GM19023 (cell line): ENCODE data around the gene MMP11.
"Not testable (repeated sequence)": the region's sequence is repeated elsewhere in the genome, so short reads cannot be mapped to it uniquely, and the experiment has no call there.

Experiments
- ATAC-seq: cut with Tn5 transposase; IDR thresholded peaks from one replicate; pipeline ENCODE4 v1.9.1; 2021; ENCODE audit warnings: mild to moderate bottlenecking, moderate library complexity; ENCODE audit not compliant: unreplicated experiment

The MMP11 gene, protein sequence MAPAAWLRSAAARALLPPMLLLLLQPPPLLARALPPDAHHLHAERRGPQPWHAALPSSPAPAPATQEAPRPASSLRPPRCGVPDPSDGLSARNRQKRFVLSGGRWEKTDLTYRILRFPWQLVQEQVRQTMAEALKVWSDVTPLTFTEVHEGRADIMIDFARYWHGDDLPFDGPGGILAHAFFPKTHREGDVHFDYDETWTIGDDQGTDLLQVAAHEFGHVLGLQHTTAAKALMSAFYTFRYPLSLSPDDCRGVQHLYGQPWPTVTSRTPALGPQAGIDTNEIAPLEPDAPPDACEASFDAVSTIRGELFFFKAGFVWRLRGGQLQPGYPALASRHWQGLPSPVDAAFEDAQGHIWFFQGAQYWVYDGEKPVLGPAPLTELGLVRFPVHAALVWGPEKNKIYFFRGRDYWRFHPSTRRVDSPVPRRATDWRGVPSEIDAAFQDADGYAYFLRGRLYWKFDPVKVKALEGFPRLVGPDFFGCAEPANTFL

DNA sequence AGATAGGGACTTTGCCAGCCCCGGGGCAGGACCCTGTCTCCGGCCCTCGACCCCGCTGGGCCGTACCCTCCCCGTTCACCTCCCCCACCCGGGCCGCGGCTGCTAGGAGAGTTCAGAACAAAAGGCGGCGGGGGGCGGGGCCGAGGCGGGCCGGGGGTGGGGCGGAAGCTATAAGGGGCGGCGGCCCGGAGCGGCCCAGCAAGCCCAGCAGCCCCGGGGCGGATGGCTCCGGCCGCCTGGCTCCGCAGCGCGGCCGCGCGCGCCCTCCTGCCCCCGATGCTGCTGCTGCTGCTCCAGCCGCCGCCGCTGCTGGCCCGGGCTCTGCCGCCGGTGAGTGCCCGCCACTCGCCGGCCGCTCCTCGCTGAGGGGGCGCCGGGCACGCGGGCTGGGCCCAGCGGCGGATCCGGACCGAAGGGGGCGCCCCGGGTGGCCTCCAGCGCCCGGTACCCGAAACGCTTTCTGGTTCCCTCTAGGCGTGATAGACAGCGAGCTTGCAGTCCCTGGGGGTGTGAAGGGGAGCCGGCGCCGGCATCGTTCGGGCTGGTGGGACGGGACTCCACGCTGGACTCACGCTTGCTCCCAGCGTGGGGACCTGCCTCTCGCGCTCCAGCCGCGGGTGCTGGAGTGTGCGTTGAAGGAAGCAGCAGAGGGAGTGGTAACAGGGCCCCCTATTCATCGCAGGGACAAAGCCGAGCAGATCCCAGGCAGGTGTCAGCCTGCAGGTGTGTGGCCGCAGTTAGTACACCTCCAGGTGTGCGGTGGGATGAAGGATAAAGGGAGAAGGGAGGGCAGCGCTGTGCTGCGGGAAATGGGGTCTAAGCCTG, at the start of gene MMP11:
Gene MMP11 (plus strand): TSS at position 201 of the 825 bp plus-strand sequence. CDS start 22 bp downstream, at position 223.
- no peak for ATAC-seq

DNA sequence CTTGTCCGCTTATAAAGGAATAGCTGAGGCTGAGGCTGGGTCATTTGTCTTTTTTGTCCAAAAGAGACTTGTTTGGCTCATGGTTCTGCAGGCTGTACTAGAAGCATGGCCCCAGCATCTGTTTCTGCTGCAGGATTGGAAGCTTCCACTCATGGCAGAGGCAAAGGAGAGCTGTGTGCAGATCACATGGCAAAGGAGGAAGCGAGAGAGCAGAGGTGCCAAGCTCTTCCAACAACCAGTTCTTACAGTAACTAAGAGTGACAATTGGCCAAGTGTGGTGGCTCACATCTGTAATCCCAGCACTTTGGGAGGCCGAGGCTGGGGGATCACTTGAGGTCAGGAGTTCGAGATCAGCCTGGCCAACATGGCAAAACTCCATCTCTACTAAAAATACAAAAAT, 44.5 kb upstream of the MMP11 start:
- not testable (repeated sequence) for ATAC-seq

GRCh38 chr22:23737696-23738095, 35.0 kb upstream of the MMP11 start:
- no peak for ATAC-seq

GRCh38 chr22:23742505-23743264, 30.0 kb upstream of the MMP11 start:
- ATAC-seq, result no peak

DNA sequence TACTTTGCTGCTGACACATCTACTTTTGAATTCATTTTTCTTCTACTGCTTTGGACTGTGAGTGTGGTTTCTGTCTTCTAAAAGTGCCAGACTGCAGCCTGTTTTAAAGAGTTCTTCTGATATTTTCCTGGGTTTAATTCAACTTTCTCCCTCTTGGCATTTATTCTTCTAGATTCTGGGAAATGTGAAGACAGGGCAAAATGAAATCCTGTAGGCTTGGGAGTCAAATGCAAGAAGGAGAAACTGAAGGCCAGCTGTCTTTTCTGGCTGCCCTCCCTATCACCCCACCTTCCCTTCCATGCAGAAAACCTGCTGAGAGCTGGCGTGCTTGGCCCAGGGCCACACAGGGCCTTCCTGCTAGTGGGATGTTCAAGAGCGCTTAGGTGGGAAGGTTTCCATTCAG, 29.3 kb upstream of the MMP11 start:
- ATAC-seq, result no peak

GRCh38 chr22:23744001-23744400, 28.6 kb upstream of the MMP11 start:
- ATAC-seq, result no peak

DNA sequence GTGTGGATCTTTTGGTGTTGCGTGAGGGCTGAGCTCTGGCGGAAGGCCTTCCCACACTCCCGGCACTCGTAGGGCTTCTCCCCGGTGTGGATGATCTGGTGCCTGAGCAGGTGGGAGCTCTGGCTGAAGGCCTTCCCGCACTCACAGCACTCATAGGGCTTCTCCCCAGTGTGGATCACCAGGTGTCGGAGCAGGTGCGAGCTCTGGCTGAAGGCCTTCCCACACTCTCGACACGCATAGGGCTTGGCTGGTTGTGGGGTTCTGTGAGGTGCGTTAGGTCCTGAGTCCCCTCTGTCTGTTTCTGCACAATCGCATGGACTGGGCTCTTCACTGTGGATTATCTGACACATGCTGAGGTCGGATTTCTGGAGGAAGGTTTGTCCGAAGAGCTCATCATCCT, 28.2 kb upstream of the MMP11 start:
- ATAC-seq, result no peak

GRCh38 chr22:23745791-23746190, 26.9 kb upstream of the MMP11 start:
- ATAC-seq, result no peak

GRCh38 chr22:23749841-23750301, 22.8 kb upstream of the MMP11 start:
- ATAC-seq, result no peak

DNA sequence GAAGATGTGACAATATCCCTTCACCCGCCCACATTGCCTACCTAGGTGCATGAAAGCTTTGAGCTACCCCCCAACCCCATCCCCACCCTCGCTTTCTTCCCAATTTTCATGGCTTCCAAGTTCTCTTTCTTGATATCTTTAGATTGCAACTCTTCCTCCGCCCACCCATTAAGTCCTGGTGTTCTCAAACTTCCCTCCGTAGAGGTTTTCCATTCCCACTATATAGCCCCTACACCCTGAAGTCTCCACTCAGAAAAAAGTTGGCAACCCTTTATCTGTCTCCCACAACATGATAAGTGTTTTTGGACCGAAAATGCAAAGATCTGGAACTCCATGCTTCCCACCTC, 22.3 kb upstream of the MMP11 start:
- no peak for ATAC-seq

- peak; percentile 76 for ATAC-seq
These were observed 21.8 kb upstream of the MMP11 start, which contains the start of gene ZNF70 for GRCh38 chr22:23750714-23751440. Gene ZNF70, minus strand, starts transcription at chr22:23751112. Its CDS starts 5,972 bp downstream, at chr22:23745140.

DNA sequence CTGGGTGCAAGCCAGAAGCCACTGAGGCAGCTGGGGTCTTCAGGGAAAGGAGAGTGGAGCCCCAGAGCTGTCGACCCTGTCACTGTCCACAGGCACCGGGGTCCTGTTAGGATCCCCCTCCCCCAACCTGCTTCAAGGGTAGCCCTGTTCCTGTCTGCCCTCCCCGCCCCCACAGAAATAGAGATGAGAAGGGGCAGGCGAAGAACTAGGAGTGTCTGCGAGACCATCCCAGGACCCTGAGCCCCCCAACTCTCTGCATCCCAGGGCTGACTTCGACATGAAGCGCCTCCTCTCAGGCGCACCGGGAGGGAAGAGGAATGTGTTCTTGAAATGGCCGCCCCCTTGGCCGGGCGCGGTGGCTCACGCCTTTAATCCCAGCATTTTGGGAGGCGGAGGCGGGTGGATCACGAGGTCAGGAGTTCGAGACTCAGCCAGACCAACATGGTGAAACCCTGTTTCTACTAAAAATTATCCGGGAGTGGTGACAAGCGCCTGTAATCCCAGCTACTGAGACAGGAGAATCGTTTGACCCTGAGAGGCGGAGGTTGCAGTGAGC, 21.1 kb upstream of the MMP11 start:
- no peak for ATAC-seq

DNA sequence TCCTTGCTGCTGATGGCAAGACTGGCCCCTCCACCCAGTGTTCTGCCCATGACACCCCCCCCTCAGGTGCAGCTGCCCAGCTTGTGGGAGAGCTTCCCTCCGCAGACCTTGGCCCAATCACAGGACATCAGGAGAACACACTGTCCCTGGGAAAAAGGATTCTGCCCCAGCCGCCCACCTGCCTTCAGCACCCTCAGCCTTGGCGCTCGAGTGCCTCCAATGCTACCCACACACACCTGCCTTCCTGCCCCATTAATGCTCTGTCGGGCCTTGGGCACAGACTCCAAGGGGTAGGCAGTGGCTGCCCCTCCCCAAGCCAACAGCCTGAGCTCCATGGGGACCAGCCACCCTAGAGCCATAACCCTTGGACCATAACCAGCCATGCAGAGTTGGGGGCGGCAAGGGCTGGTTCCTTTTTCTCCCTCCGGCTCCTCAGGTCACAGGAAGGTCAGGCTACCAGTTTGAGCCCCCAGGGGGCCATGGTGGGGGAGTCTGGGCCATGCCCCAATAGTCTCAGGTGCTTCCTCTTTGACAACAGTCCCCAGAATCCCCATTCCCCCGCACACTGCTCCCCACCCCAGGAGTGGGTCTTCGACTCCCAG, 20.5 kb upstream of the MMP11 start:
- ATAC-seq, result no peak

DNA sequence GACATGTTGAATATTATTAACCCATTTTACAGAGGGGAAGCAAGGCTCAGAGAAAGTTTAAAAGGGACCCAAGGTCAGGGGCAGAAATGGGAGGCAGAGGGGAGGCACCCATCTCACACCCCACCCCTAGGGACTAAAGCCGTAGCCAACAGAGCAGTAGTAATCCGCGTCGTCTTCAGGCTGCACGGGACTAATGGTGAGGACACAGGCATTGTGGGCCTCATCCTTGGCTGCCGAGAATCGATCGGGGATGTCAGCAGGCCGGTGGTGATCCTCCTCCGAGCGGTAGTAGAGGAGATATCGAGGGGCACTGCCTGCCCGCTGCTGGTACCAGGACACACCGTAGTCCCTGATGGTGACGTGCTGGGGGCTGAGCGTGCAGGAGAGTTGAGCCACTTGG, 19.9 kb upstream of the MMP11 start:
- ATAC-seq, result no peak

GRCh38 chr22:23753385-23753784, 19.3 kb upstream of the MMP11 start:
- no peak for ATAC-seq

GRCh38 chr22:23754220-23754919, 18.3 kb upstream of the MMP11 start, which contains the start of gene VPREB3:
Gene VPREB3, minus strand, starts transcription at chr22:23754425. Its CDS starts 62 bp downstream, at chr22:23754363.
- no peak for ATAC-seq

- ATAC-seq, result no peak
These were observed 17.5 kb upstream of the MMP11 start for GRCh38 chr22:23754980-23755636.

DNA sequence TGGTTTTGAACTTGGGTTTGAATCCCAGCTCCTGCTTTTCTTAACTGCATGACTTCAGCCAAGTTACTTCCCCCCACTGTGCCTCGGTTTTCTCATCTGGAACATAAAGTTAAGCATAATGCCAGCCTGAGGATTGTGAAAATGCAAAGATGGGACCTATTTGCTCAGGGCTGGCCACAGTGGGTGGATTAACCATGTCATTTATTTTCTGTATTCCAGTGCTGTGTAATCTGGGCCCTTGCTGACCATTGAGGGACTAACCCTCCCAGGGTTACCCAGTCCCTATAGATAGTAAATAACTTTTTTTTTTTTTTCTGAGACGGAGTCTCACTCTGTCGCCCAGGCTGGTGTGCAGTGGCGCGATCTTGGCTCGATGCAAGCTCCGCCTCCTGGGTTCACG, 16.9 kb upstream of the MMP11 start:
- no peak for ATAC-seq
